HG02970 (cell line): ENCODE measurements around the gene PCDH9.
"Not testable (repeated sequence)": the region's sequence is repeated elsewhere in the genome, so short reads cannot be mapped to it uniquely, and the experiment has no call there.

Experiments used
- ATAC-seq: cut with Tn5 transposase; IDR thresholded peaks from one replicate; pipeline ENCODE4 v1.9.1; 2021; ENCODE audit warnings: mild to moderate bottlenecking, moderate library complexity, moderate number of reproducible peaks; ENCODE audit not compliant: unreplicated experiment, low FRiP score

PCDH9 gene

DNA sequence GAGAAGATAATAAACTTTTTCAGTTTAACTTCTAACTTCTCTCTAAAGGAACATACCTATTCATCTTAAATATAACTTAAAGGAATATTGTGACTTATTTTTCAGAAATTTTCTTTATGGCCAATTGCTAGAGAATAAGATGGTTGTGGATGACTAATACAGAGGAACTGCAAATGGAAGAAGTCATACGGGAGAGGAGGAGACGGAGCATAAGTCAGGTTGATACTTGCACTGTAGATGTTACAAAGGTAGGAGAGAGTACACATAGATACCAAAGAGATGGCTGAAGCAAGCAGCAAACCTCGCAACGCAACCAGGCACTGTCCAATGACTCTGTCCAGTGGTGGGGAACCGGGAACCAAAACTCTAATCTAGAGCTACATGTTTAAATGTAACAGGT lies 963.4 kb downstream of the PCDH9 start:
- no peak for ATAC-seq

DNA sequence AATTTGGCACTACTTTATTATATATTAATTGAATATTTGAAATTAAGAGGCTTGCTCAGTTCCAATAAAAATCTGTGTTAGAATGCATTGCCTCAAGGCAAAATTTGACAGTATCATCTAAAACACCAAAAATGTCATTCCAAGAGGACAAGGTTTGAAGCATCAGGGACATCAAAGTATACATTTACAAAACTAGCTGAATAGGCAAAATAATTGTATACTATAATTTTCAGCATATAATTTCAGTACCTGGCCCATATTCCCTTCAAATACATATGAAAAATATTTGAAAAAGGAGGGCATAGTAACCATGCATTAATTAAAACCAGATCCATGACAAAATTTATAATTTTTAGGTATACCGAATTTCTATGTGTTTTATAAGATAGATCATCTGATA lies 963.8 kb downstream of the PCDH9 start:
- no peak for ATAC-seq

DNA sequence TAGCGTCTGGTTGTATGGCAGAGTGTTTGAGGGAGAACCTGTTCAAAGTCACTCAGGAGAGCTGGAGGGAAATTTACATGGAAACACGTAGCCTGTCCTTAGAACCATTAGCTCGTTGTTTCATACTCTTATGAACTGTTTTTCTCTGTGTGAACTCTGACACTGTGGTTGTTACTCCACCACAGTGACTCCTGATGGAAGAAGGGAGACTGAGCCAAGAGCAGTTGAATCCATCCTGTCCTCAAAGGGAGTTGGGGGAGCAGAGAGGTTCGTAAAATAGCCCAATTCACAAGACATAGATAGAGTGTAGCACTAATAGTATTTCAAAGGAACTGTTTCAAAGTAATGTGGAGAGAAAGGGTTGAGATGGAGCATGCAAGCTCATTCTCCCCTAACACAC lies 964.8 kb downstream of the PCDH9 start:
- no peak for ATAC-seq

DNA sequence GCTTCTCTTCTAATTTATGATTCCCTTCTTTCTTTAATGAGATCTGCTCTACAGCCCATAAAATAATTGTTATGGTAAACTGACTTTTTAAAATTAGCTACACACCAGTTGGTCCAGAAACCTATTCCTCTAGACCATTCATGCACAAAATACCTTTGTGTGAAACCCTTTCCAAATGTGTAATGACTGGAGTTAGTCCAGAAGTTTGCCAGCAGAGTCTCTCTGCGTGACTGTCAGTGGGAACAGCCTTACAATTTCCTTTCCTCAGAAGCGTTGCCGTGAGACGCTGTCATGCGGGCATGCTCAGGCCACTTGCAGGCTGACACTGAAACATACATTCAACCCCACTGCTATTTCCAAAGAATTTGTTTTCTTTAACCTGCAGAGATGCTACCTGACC lies 965.2 kb downstream of the PCDH9 start:
- no peak for ATAC-seq

DNA sequence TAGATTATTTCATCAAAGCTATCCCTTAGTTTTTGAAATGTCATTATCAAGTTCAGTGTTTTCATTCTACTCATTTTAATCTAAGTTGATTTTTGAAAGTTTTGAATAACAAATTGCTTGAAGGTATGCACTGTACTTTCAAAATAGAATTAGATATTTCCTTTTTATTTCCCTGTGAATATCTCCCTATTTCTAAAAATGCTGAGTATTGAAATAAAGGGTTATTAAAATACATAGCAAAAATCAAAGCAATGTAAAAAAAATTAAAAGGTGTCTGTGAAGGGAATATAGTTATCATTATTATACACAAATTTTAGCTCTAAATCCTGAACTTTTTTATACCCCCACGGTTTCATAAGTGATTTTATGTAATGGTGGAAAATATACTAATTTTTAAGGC lies 967.8 kb downstream of the PCDH9 start:
- ATAC-seq = no peak

DNA sequence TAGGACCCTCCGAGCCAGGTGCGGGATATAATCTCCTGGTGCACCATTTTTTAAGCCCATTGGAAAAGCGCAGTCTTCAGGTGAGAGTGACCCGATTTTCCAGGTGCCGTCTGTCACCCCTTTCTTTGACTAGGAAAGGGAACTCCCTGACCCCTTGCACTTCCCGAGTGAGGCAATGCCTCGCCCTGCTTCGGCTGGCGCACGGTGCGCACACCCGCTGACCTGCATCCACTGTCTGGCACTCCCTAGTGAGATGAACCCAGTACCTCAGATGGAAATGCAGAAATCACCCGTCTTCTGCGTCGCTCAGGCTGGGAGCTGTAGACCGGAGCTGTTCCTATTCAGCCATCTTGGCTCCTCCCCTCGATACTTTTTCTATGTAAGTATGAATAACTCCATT lies 970.7 kb downstream of the PCDH9 start:
- not testable (repeated sequence) for ATAC-seq
